OCI-LY3 (cell line): ENCODE results near the gene CTNND2.

Experiments
- H2AFZ ChIP-seq: fragments of 200-600, 300-600 bp; shearing (Covaris generic); 2 replicates; pipeline ENCODE4 v1.6.0; 2014; ENCODE audit warnings: antibody characterized with exemption, low read depth, low read length
- H3K27ac ChIP-seq: fragments of 200-600, 300-600 bp; sonication (generic); 2 replicates; pipeline ENCODE4 v1.5.1; 2014; ENCODE audit warnings: mild to moderate bottlenecking, low read length, moderate library complexity, mixed read lengths
- H3K27me3 ChIP-seq: fragments of 200-600, 300-600 bp; sonication (generic); 2 replicates; pipeline ENCODE4 v1.6.1; 2014; ENCODE audit warnings: low read depth, low read length, mixed read lengths
- H3K36me3 ChIP-seq: fragments of 200-600, 300-600 bp; sonication (generic); replicated peaks from 2 replicates; pipeline ENCODE3; 2014; ENCODE audit warnings: low read depth, low read length, mixed read lengths
- H3K4me1 ChIP-seq: fragments of 300-600, 200-600 bp; sonication (generic); 2 replicates; pipeline ENCODE4 v1.6.1; 2014; ENCODE audit warnings: low read length, mixed read lengths
- H3K4me2 ChIP-seq: fragments of 200-600, 300-600 bp; sonication (generic); 2 replicates; pipeline ENCODE4 v1.6.1; 2014; ENCODE audit warnings: low read length, mixed read lengths
- H3K4me3 ChIP-seq: fragments of 300-600, 200-600 bp; sonication (generic); 2 replicates; pipeline ENCODE4 v1.5.1; 2014; ENCODE audit warnings: antibody characterized with exemption, mild to moderate bottlenecking, low read length, moderate library complexity
- H3K79me2 ChIP-seq: fragments of 300-600, 200-600 bp; shearing (Covaris generic); 2 replicates; pipeline ENCODE4 v1.6.1; 2014; ENCODE audit warnings: mild to moderate bottlenecking, low read length, mixed read lengths
- H3K9ac ChIP-seq: fragments of 300-600, 200-600 bp; shearing (Covaris generic); 2 replicates; pipeline ENCODE4 v1.6.0; 2014; ENCODE audit warnings: mild to moderate bottlenecking, low read length, moderate library complexity
- H3K9me3 ChIP-seq: fragments of 200-600, 300-600 bp; shearing (Covaris generic); 2 replicates; pipeline ENCODE4 v1.6.1; 2014; ENCODE audit warnings: low read length, mixed read lengths; ENCODE audit not compliant: insufficient read depth
- H4K20me1 ChIP-seq: fragments of 200-600, 300-600 bp; sonication (generic); 2 replicates; pipeline ENCODE4 v1.6.1; 2016; ENCODE audit warnings: low read length, mixed read lengths; ENCODE audit not compliant: insufficient read depth
- CTCF ChIP-seq: fragments of 200-600, 300-600 bp; sonication (generic); IDR thresholded peaks from 2 replicates; pipeline ENCODE4 v1.5.1; 2014; ENCODE audit warnings: antibody characterized with exemption, low read length, low read depth
- EZH2phosphoT487 ChIP-seq: fragments of 200-600 bp; shearing (Covaris generic); IDR thresholded peaks from 2 replicates; pipeline ENCODE4 v1.6.1; 2018; ENCODE audit warnings: antibody characterized with exemption, mixed run types, low read depth

CTNND2 gene

GRCh38 chr5:11306365-11306764 is 597.9 kb downstream of the CTNND2 start:
- no peaks in the 10 kb centered on the region for H3K9me3 ChIP-seq
- H3K79me2 ChIP-seq: no peaks in the 10 kb centered on the region
- no peaks in the 10 kb centered on the region for H3K4me1 ChIP-seq
- H4K20me1 ChIP-seq: no peaks in the 10 kb centered on the region
- no peak overlapping the region for H3K27ac ChIP-seq
- TF ChIP-seq EZH2phosphoT487 (no peak), CTCF (no peak)
- no peaks in the 10 kb centered on the region for H3K36me3 ChIP-seq
- H2AFZ ChIP-seq: no peak overlapping the region
- no peak overlapping the region for H3K4me3 ChIP-seq
- no peaks in the 10 kb centered on the region for H3K27me3 ChIP-seq
- no peak overlapping the region for H3K9ac ChIP-seq
- H3K4me2 ChIP-seq: no peak overlapping the region

GRCh38 chr5:11305245-11305644 is 599.0 kb downstream of the CTNND2 start:
- Histone ChIP-seq H3K36me3 (no peaks in the 10 kb centered on the region), H3K4me2 (no peak overlapping the region), H3K9me3 (no peaks in the 10 kb centered on the region), H4K20me1 (no peaks in the 10 kb centered on the region), H3K27me3 (no peaks in the 10 kb centered on the region), H3K9ac (no peak overlapping the region), H2AFZ (no peak overlapping the region), H3K4me3 (no peak overlapping the region), H3K4me1 (no peaks in the 10 kb centered on the region), H3K27ac (no peak overlapping the region), H3K79me2 (no peaks in the 10 kb centered on the region)
- no peak for TF ChIP-seq CTCF
- TF ChIP-seq EZH2phosphoT487: no peak

DNA sequence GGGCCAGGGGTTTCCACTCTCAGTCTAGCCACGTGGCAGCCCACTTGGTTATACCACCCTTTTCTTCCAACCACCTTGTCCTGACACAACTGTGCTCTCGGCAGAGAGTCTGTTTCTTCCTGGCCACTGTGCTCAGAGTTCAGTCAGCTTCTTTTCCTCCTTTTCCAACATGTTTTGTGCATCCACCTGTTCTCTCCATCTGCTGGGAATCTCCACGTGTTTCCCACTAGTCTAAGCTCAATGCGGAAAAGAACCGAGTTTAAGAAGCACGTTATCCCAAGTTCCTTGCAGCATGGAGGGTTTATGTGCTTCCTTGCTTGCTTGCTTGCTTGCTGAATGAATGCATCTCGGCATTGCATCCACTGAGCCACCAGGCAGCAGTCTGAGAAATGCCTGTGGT is 599.6 kb downstream of the CTNND2 start:
- Histone ChIP-seq H2AFZ (no peak overlapping the region), H3K9me3 (no peaks in the 10 kb centered on the region), H4K20me1 (no peaks in the 10 kb centered on the region), H3K79me2 (no peaks in the 10 kb centered on the region), H3K36me3 (no peaks in the 10 kb centered on the region), H3K27ac (no peak overlapping the region), H3K9ac (no peak overlapping the region), H3K4me3 (no peak overlapping the region), H3K4me1 (no peaks in the 10 kb centered on the region), H3K4me2 (no peak overlapping the region), H3K27me3 (no peaks in the 10 kb centered on the region)
- TF ChIP-seq CTCF (no peak), EZH2phosphoT487 (no peak)

GRCh38 chr5:11302663-11303062 is 601.6 kb downstream of the CTNND2 start:
- Histone ChIP-seq H4K20me1 (no peaks in the 10 kb centered on the region), H3K79me2 (no peaks in the 10 kb centered on the region), H3K27me3 (no peaks in the 10 kb centered on the region), H3K36me3 (no peaks in the 10 kb centered on the region), H3K27ac (no peak overlapping the region), H3K4me1 (no peaks in the 10 kb centered on the region), H3K9me3 (no peaks in the 10 kb centered on the region), H3K4me2 (no peak overlapping the region), H3K9ac (no peak overlapping the region), H3K4me3 (no peak overlapping the region), H2AFZ (no peak overlapping the region)
- TF ChIP-seq CTCF (no peak), EZH2phosphoT487 (no peak)
